OCI-LY3 (cell line): ENCODE measurements around the gene PARD3.

Experiments
- H2AFZ ChIP-seq: fragments of 200-600, 300-600 bp; shearing (Covaris generic); 2 replicates; pipeline ENCODE4 v1.6.0; 2014; ENCODE audit warnings: antibody characterized with exemption, low read depth, low read length
- H3K27ac ChIP-seq: fragments of 200-600, 300-600 bp; sonication (generic); 2 replicates; pipeline ENCODE4 v1.5.1; 2014; ENCODE audit warnings: mild to moderate bottlenecking, low read length, moderate library complexity, mixed read lengths
- H3K27me3 ChIP-seq: fragments of 200-600, 300-600 bp; sonication (generic); 2 replicates; pipeline ENCODE4 v1.6.1; 2014; ENCODE audit warnings: low read depth, low read length, mixed read lengths
- H3K36me3 ChIP-seq: fragments of 200-600, 300-600 bp; sonication (generic); replicated peaks from 2 replicates; pipeline ENCODE3; 2014; ENCODE audit warnings: low read depth, low read length, mixed read lengths
- H3K4me1 ChIP-seq: fragments of 300-600, 200-600 bp; sonication (generic); 2 replicates; pipeline ENCODE4 v1.6.1; 2014; ENCODE audit warnings: low read length, mixed read lengths
- H3K4me2 ChIP-seq: fragments of 200-600, 300-600 bp; sonication (generic); 2 replicates; pipeline ENCODE4 v1.6.1; 2014; ENCODE audit warnings: low read length, mixed read lengths
- H3K4me3 ChIP-seq: fragments of 300-600, 200-600 bp; sonication (generic); 2 replicates; pipeline ENCODE4 v1.5.1; 2014; ENCODE audit warnings: antibody characterized with exemption, mild to moderate bottlenecking, low read length, moderate library complexity
- H3K79me2 ChIP-seq: fragments of 300-600, 200-600 bp; shearing (Covaris generic); 2 replicates; pipeline ENCODE4 v1.6.1; 2014; ENCODE audit warnings: mild to moderate bottlenecking, low read length, mixed read lengths
- H3K9ac ChIP-seq: fragments of 300-600, 200-600 bp; shearing (Covaris generic); 2 replicates; pipeline ENCODE4 v1.6.0; 2014; ENCODE audit warnings: mild to moderate bottlenecking, low read length, moderate library complexity
- H3K9me3 ChIP-seq: fragments of 200-600, 300-600 bp; shearing (Covaris generic); 2 replicates; pipeline ENCODE4 v1.6.1; 2014; ENCODE audit warnings: low read length, mixed read lengths; ENCODE audit not compliant: insufficient read depth
- H4K20me1 ChIP-seq: fragments of 200-600, 300-600 bp; sonication (generic); 2 replicates; pipeline ENCODE4 v1.6.1; 2016; ENCODE audit warnings: low read length, mixed read lengths; ENCODE audit not compliant: insufficient read depth
- CTCF ChIP-seq: fragments of 200-600, 300-600 bp; sonication (generic); IDR thresholded peaks from 2 replicates; pipeline ENCODE4 v1.5.1; 2014; ENCODE audit warnings: antibody characterized with exemption, low read length, low read depth
- EZH2phosphoT487 ChIP-seq: fragments of 200-600 bp; shearing (Covaris generic); IDR thresholded peaks from 2 replicates; pipeline ENCODE4 v1.6.1; 2018; ENCODE audit warnings: antibody characterized with exemption, mixed run types, low read depth

Gene PARD3

GRCh38 chr10:34370126-34370525, 445.0 kb downstream of the PARD3 start:
- no peak overlapping the region for H3K4me3 ChIP-seq
- H3K9ac ChIP-seq = no peak overlapping the region
- no peak overlapping the region for H3K27ac ChIP-seq
- H3K27me3 ChIP-seq = no peaks in the 10 kb centered on the region
- no peak for TF ChIP-seq EZH2phosphoT487
- no peak for TF ChIP-seq CTCF
- no peak overlapping the region for H2AFZ ChIP-seq
- H3K9me3 ChIP-seq = no peaks in the 10 kb centered on the region
- H3K4me1 ChIP-seq = no peaks in the 10 kb centered on the region
- no peak overlapping the region for H3K4me2 ChIP-seq
- no peaks in the 10 kb centered on the region for H4K20me1 ChIP-seq
- no peaks in the 10 kb centered on the region for H3K36me3 ChIP-seq
- H3K79me2 ChIP-seq = no peaks in the 10 kb centered on the region

GRCh38 chr10:34369120-34369519, 446.0 kb downstream of the PARD3 start:
- Histone ChIP-seq H3K36me3 (no peaks in the 10 kb centered on the region), H3K4me3 (no peak overlapping the region), H3K4me2 (no peak overlapping the region), H2AFZ (no peak overlapping the region), H3K27me3 (no peaks in the 10 kb centered on the region), H3K27ac (no peak overlapping the region), H4K20me1 (no peaks in the 10 kb centered on the region), H3K9ac (no peak overlapping the region), H3K9me3 (no peaks in the 10 kb centered on the region), H3K79me2 (no peaks in the 10 kb centered on the region), H3K4me1 (no peaks in the 10 kb centered on the region)
- TF ChIP-seq CTCF (no peak), EZH2phosphoT487 (no peak)

GRCh38 chr10:34364253-34365037, 450.7 kb downstream of the PARD3 start:
- Histone ChIP-seq H3K9me3 (no peaks in the 10 kb centered on the region), H3K9ac (no peak overlapping the region), H3K27me3 (no peaks in the 10 kb centered on the region), H3K4me2 (no peak overlapping the region), H3K4me1 (no peaks in the 10 kb centered on the region), H3K4me3 (no peak overlapping the region), H2AFZ (no peak overlapping the region), H4K20me1 (no peaks in the 10 kb centered on the region), H3K27ac (no peak overlapping the region), H3K79me2 (no peaks in the 10 kb centered on the region), H3K36me3 (no peaks in the 10 kb centered on the region)
- TF ChIP-seq EZH2phosphoT487 (no peak), CTCF (no peak)

- no peaks in the 10 kb centered on the region for H3K9me3 ChIP-seq
- no peaks in the 10 kb centered on the region for H3K36me3 ChIP-seq
- no peaks in the 10 kb centered on the region for H3K79me2 ChIP-seq
- H3K27ac ChIP-seq = no peak overlapping the region
- H3K4me2 ChIP-seq = no peak overlapping the region
- H3K27me3 ChIP-seq = no peaks in the 10 kb centered on the region
- H3K9ac ChIP-seq = no peak overlapping the region
- H2AFZ ChIP-seq = no peak overlapping the region
- TF ChIP-seq EZH2phosphoT487 (no peak), CTCF (no peak)
- H3K4me1 ChIP-seq = no peaks in the 10 kb centered on the region
- H3K4me3 ChIP-seq = no peak overlapping the region
- H4K20me1 ChIP-seq = no peaks in the 10 kb centered on the region
Observed at GRCh38 chr10:34360984-34361383, 454.1 kb downstream of the PARD3 start.
